Activated CD4-positive, alpha-beta T cell treated with anti-CD3 and anti-CD28 coated beads, Interleukin-2, amount 10 ng/mL, durations not matched to agents 7 days and 5 days (primary cell): ENCODE data around the gene CCDC146. TPM values are rescaled to one million over a fixed set of nuclear protein-coding genes. Genes with fewer than 3 reads are reported as not detected.

Experiments used
- CTCF ChIA-PET: fragments of 350-600 bp; sonication (Branson Sonifier 250); formaldehyde crosslinking; loops from one replicate; lab custom pipeline; 2021; ENCODE audit warnings: antibody characterized with exemption; lab: Charles Lee
- POLR2A ChIA-PET: fragments of 350-600 bp; sonication (Branson Sonifier 250); formaldehyde crosslinking; loops from one replicate; lab custom pipeline; 2021; ENCODE audit warnings: antibody characterized with exemption; lab: Charles Lee
- DNase-seq: peaks from one replicate; pipeline ENCODE4 v3.0.0-alpha.2; 2020
- H3K27ac Mint-ChIP-seq: one replicate; pipeline ENCODE4 v1.8.0; 2021; ENCODE audit warnings: mild to moderate bottlenecking, moderate library complexity, mixed read lengths
- H3K27me3 Mint-ChIP-seq: one replicate; pipeline ENCODE4 v1.8.0; 2021; ENCODE audit warnings: mixed read lengths
- H3K36me3 Mint-ChIP-seq: one replicate; pipeline ENCODE4 v1.8.0; 2021; ENCODE audit warnings: low read depth, mixed read lengths
- H3K4me1 Mint-ChIP-seq: one replicate; pipeline ENCODE4 v1.8.0; 2021; ENCODE audit warnings: mixed read lengths
- H3K4me3 Mint-ChIP-seq: one replicate; pipeline ENCODE4 v1.8.0; 2021; ENCODE audit warnings: mild to moderate bottlenecking, moderate library complexity, mixed read lengths
- H3K9me3 Mint-ChIP-seq: one replicate; pipeline ENCODE4 v1.8.0; 2021; ENCODE audit warnings: mixed read lengths
- total RNA-seq, 2 experiments: library from RNA; stranded (reverse); gene quantifications; one replicate each; pipeline ENCODE4 v1.2.3, GENCODE V29; 2021

Gene CCDC146
- total RNA-seq, 2 experiments from 2014 or later, result 9.2 to 10.5 TPM

- Mint-ChIP-seq H3K4me1 (peaks cover 11% of the 10 kb centered on the region), H3K27me3 (no peaks in the 10 kb centered on the region), H3K27ac (no peak overlapping the region), H3K36me3 (peaks cover 4% of the 10 kb centered on the region), H3K4me3 (no peak overlapping the region), H3K9me3 (no peaks in the 10 kb centered on the region)
- POLR2A ChIA-PET, result no interaction called here
- CTCF ChIA-PET, result interaction anchor here (1.0 to 2.6 kb wide), 6 partner anchors 8 to 124 kb away, joined by 3 to 14 read pairs (median 4); partner anchors contain the start of gene CCDC146
- no peak for DNase-seq
Measured at GRCh38 chr7:77246026-77246640, 123.7 kb downstream of the CCDC146 start.

GRCh38 chr7:77247206-77247850, 124.9 kb downstream of the CCDC146 start:
- no peak overlapping the region for H3K27ac Mint-ChIP-seq
- peaks cover 8% of the 10 kb centered on the region for H3K4me1 Mint-ChIP-seq
- H3K27me3 Mint-ChIP-seq, result peaks cover 2% of the 10 kb centered on the region
- POLR2A ChIA-PET, result no interaction called here
- H3K36me3 Mint-ChIP-seq, result no peaks in the 10 kb centered on the region
- H3K9me3 Mint-ChIP-seq, result no peaks in the 10 kb centered on the region
- no peak overlapping the region for H3K4me3 Mint-ChIP-seq
- CTCF ChIA-PET, result interaction anchor here (0.6 to 2.6 kb wide), 20 partner anchors 9 to 171 kb away, joined by 3 to 14 read pairs (median 3); partner anchors contain the start of genes CCDC146 and FGL2
- DNase-seq, result peak; percentile 92

GRCh38 chr7:77248154-77248553, 125.7 kb downstream of the CCDC146 start:
- ChIA-PET POLR2A (no interaction called here), CTCF (interaction anchor here (0.7 to 2.6 kb wide), 5 partner anchors 10 to 84 kb away, joined by 3 to 14 read pairs (median 5); no protein-coding TSS in a partner anchor)
- no peaks in the 10 kb centered on the region for H3K36me3 Mint-ChIP-seq
- H3K4me3 Mint-ChIP-seq, result no peak overlapping the region
- no peaks in the 10 kb centered on the region for H3K9me3 Mint-ChIP-seq
- H3K27me3 Mint-ChIP-seq, result peaks cover 2% of the 10 kb centered on the region
- no peak for DNase-seq
- no peak overlapping the region for H3K27ac Mint-ChIP-seq
- peaks cover 6% of the 10 kb centered on the region for H3K4me1 Mint-ChIP-seq

- DNase-seq, result no peak
- ChIA-PET CTCF (interaction anchor here (1.5 kb wide), 1 partner anchor 79 kb away, joined by 3 read pairs; no protein-coding TSS in a partner anchor), POLR2A (no interaction called here)
- Mint-ChIP-seq H3K27ac (no peak overlapping the region), H3K4me3 (no peak overlapping the region), H3K9me3 (no peaks in the 10 kb centered on the region), H3K4me1 (no peaks in the 10 kb centered on the region), H3K36me3 (no peaks in the 10 kb centered on the region), H3K27me3 (peaks cover 2% of the 10 kb centered on the region)
Measured at GRCh38 chr7:77252506-77252905, 130.1 kb downstream of the CCDC146 start.

GRCh38 chr7:77253151-77253550, 130.7 kb downstream of the CCDC146 start:
- Mint-ChIP-seq H3K27me3 (peaks cover 2% of the 10 kb centered on the region), H3K9me3 (no peaks in the 10 kb centered on the region), H3K36me3 (no peaks in the 10 kb centered on the region), H3K4me3 (no peak overlapping the region), H3K4me1 (no peaks in the 10 kb centered on the region), H3K27ac (no peak overlapping the region)
- no peak for DNase-seq
- ChIA-PET CTCF (interaction anchor here (1.5 kb wide), 1 partner anchor 79 kb away, joined by 3 read pairs; no protein-coding TSS in a partner anchor), POLR2A (no interaction called here)

- Mint-ChIP-seq H3K4me1 (no peaks in the 10 kb centered on the region), H3K27me3 (peaks cover 2% of the 10 kb centered on the region), H3K9me3 (no peaks in the 10 kb centered on the region), H3K4me3 (no peak overlapping the region), H3K27ac (no peak overlapping the region), H3K36me3 (no peaks in the 10 kb centered on the region)
- DNase-seq, result no peak
- POLR2A ChIA-PET, result no interaction called here
- CTCF ChIA-PET, result interaction anchor here (0.9 to 2.4 kb wide), 3 partner anchors 12 to 85 kb away, joined by 3 to 5 read pairs (median 4); no protein-coding TSS in a partner anchor
Measured at GRCh38 chr7:77254429-77254828, 132.0 kb downstream of the CCDC146 start.

- ChIA-PET POLR2A (no interaction called here), CTCF (interaction anchor here (1.5 to 2.4 kb wide), 2 partner anchors 11 to 84 kb away, joined by 4 to 5 read pairs; no protein-coding TSS in a partner anchor)
- Mint-ChIP-seq H3K4me1 (no peaks in the 10 kb centered on the region), H3K36me3 (no peaks in the 10 kb centered on the region), H3K27me3 (peaks cover 2% of the 10 kb centered on the region), H3K27ac (no peak overlapping the region), H3K9me3 (no peaks in the 10 kb centered on the region), H3K4me3 (no peak overlapping the region)
- no peak for DNase-seq
Measured at GRCh38 chr7:77254915-77255314, 132.5 kb downstream of the CCDC146 start.

- Mint-ChIP-seq H3K27ac (no peak overlapping the region), H3K27me3 (no peaks in the 10 kb centered on the region), H3K9me3 (no peaks in the 10 kb centered on the region), H3K4me3 (no peak overlapping the region), H3K4me1 (no peaks in the 10 kb centered on the region), H3K36me3 (no peaks in the 10 kb centered on the region)
- ChIA-PET CTCF (interaction anchor here (1.0 kb wide), 1 partner anchor 12 kb away, joined by 4 read pairs; no protein-coding TSS in a partner anchor), POLR2A (no interaction called here)
- DNase-seq, result no peak
Measured at GRCh38 chr7:77258014-77258413, 135.6 kb downstream of the CCDC146 start.

- CTCF ChIA-PET, result interaction anchor here (1.0 kb wide), 1 partner anchor 13 kb away, joined by 4 read pairs; no protein-coding TSS in a partner anchor
- H3K4me3 Mint-ChIP-seq, result no peak overlapping the region
- H3K9me3 Mint-ChIP-seq, result no peaks in the 10 kb centered on the region
- DNase-seq, result no peak
- H3K27ac Mint-ChIP-seq, result no peak overlapping the region
- H3K36me3 Mint-ChIP-seq, result no peaks in the 10 kb centered on the region
- H3K27me3 Mint-ChIP-seq, result no peaks in the 10 kb centered on the region
- POLR2A ChIA-PET, result no interaction called here
- no peaks in the 10 kb centered on the region for H3K4me1 Mint-ChIP-seq
Measured at GRCh38 chr7:77258593-77258992, 136.2 kb downstream of the CCDC146 start.

GRCh38 chr7:77262316-77262715, 139.9 kb downstream of the CCDC146 start:
- H3K36me3 Mint-ChIP-seq, result no peaks in the 10 kb centered on the region
- H3K27ac Mint-ChIP-seq, result no peak overlapping the region
- no peak overlapping the region for H3K4me3 Mint-ChIP-seq
- POLR2A ChIA-PET, result no interaction called here
- CTCF ChIA-PET, result interaction anchor here (0.6 kb wide), 1 partner anchor 830 kb away, joined by 6 read pairs; no protein-coding TSS in a partner anchor
- H3K27me3 Mint-ChIP-seq, result no peaks in the 10 kb centered on the region
- H3K4me1 Mint-ChIP-seq, result peaks cover 9% of the 10 kb centered on the region
- H3K9me3 Mint-ChIP-seq, result no peaks in the 10 kb centered on the region
- DNase-seq, result no peak

- POLR2A ChIA-PET, result no interaction called here
- H3K27me3 Mint-ChIP-seq, result no peaks in the 10 kb centered on the region
- H3K27ac Mint-ChIP-seq, result no peak overlapping the region
- no peak for DNase-seq
- H3K4me3 Mint-ChIP-seq, result no peak overlapping the region
- no peaks in the 10 kb centered on the region for H3K9me3 Mint-ChIP-seq
- CTCF ChIA-PET, result interaction anchor here (0.6 to 1.7 kb wide), 3 partner anchors 10 to 15 kb away, joined by 3 to 5 read pairs (median 3); no protein-coding TSS in a partner anchor
- no peaks in the 10 kb centered on the region for H3K36me3 Mint-ChIP-seq
- peaks cover 9% of the 10 kb centered on the region for H3K4me1 Mint-ChIP-seq
Measured at GRCh38 chr7:77265666-77266065, 143.3 kb downstream of the CCDC146 start.

GRCh38 chr7:77266291-77266794, 143.9 kb downstream of the CCDC146 start:
- H3K4me3 Mint-ChIP-seq, result no peak overlapping the region

More at GRCh38 chr7:77266291-77266794, 143.9 kb downstream of the CCDC146 start:
- POLR2A ChIA-PET, result interaction anchor here (0.6 kb wide), 1 partner anchor 73 kb away, joined by 4 read pairs; no protein-coding TSS in a partner anchor
- CTCF ChIA-PET, result interaction anchor here (0.6 to 1.7 kb wide), 6 partner anchors 9 to 68 kb away, joined by 3 to 5 read pairs (median 4); no protein-coding TSS in a partner anchor
- Mint-ChIP-seq H3K9me3 (no peaks in the 10 kb centered on the region), H3K27me3 (no peaks in the 10 kb centered on the region), H3K27ac (no peak overlapping the region), H3K36me3 (no peaks in the 10 kb centered on the region), H3K4me1 (peaks cover 9% of the 10 kb centered on the region)
- no peak for DNase-seq
